H1 (cell line): ENCODE data around the gene ARPP19.

Source experiments
- ATF2 ChIP-seq: IDR thresholded peaks from 2 replicates; pipeline ENCODE4 v1.6.1; 2012; ENCODE audit warnings: low read length, inconsistent platforms
- ATF3 ChIP-seq: IDR thresholded peaks from 2 replicates; pipeline ENCODE4 v1.6.1; 2011; ENCODE audit warnings: low read depth, mild to moderate bottlenecking, low read length; ENCODE audit not compliant: insufficient read depth
- BACH1 ChIP-seq: IDR thresholded peaks from 2 replicates; pipeline ENCODE4 v1.6.1; 2012; ENCODE audit warnings: low read length, improper control_type of control experiment
- BCL11A ChIP-seq, 2 experiments: IDR thresholded peaks; one replicate each; pipeline ENCODE4 v1.6.1; 2011; ENCODE audit warnings: low read depth in 2 of 2, low read length in 2 of 2, mild to moderate bottlenecking in 2 of 2
- CHD1 ChIP-seq: IDR thresholded peaks from 2 replicates; pipeline ENCODE4 v1.6.1; 2012; ENCODE audit warnings: low read depth, low read length, improper control_type of control experiment
- EP300 ChIP-seq, 2 experiments: IDR thresholded peaks; 1 replicate in 1 of 2; 2 replicates in 1 of 2; pipeline ENCODE4 v1.6.1; 2011 to 2012; ENCODE audit warnings: low read depth in 2 of 2, low read length in 2 of 2, mild to moderate bottlenecking in 2 of 2, borderline replicate concordance in 1 of 2, inconsistent platforms in 1 of 2, moderate library complexity in 1 of 2
- EZH2 ChIP-seq: fragments of 200-600 bp; sonication (generic); IDR thresholded peaks from 2 replicates; pipeline ENCODE4 v1.7.1; 2012; ENCODE audit warnings: low read depth, mild to moderate bottlenecking, moderate library complexity, low read length, inconsistent platforms; ENCODE audit not compliant: severe bottlenecking
- POLR2AphosphoS5 ChIP-seq: IDR thresholded peaks from 2 replicates; pipeline ENCODE4 v1.6.1; 2011; ENCODE audit warnings: low read depth, low read length
- POU5F1 ChIP-seq: IDR thresholded peaks from 2 replicates; pipeline ENCODE4 v1.6.1; 2011; ENCODE audit warnings: low read depth, mild to moderate bottlenecking, low read length, moderate library complexity
- RXRA ChIP-seq: IDR thresholded peaks from 2 replicates; pipeline ENCODE4 v1.6.1; 2011; ENCODE audit warnings: low read depth, mild to moderate bottlenecking, low read length, moderate library complexity; ENCODE audit not compliant: insufficient read depth
- TAF1 ChIP-seq: IDR thresholded peaks from 2 replicates; pipeline ENCODE4 v1.6.1; 2011; ENCODE audit warnings: mild to moderate bottlenecking, low read depth, low read length
- YY1 ChIP-seq: IDR thresholded peaks from 2 replicates; pipeline ENCODE4 v1.6.1; 2011; ENCODE audit warnings: low read depth, mild to moderate bottlenecking, low read length
- TF ChIP-seq, protein P1 (sequence below), 3 experiments: IDR thresholded peaks; 1 replicate in 2 of 3; 2 replicates in 1 of 3; pipeline versions ENCODE4 v1.5.1 to v1.6.1; 2011; ENCODE audit warnings: low read length in 3 of 3, mild to moderate bottlenecking in 3 of 3, inconsistent platforms in 2 of 3, low read depth in 1 of 3, moderate library complexity in 1 of 3; ENCODE audit not compliant: insufficient read depth in 1 of 3; ENCODE audit errors: control extremely low read depth in 1 of 3

DNA sequence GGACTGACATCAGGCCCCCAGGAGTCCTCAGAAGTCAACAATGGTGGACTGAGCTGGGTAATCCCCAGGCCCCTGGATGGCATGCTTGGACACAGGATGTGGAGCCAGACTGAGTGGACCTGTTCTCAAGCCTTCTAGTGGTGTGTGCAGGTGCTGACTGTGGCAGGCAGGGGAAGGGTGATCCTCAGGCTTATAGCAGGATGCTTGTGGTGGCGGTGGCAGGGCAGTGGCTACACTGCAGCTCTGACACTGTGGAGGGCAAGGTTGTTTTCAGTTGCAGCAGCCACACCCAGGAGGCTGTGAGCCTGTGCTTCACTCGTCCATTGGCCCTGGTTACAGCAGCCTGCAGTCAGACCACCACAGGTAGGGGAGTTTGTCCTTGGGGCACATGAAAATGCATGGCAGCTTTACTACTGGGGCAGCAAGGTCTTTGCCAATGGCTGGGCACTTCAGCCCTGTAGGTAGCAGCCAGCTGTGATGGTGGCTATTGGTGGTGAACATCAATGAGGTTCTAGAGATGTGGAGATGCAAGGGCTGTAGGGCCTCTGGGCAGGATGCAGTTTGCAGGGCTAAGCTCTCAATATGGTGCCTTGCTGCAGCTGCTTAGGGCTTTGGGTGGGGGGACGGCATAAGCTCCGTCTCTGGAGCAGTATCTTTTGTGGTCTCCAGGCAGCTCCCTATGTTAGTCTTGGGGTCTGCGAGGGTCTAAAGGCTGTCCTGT is 22.6 kb downstream of the ARPP19 start:
- TF ChIP-seq, protein P1, sequence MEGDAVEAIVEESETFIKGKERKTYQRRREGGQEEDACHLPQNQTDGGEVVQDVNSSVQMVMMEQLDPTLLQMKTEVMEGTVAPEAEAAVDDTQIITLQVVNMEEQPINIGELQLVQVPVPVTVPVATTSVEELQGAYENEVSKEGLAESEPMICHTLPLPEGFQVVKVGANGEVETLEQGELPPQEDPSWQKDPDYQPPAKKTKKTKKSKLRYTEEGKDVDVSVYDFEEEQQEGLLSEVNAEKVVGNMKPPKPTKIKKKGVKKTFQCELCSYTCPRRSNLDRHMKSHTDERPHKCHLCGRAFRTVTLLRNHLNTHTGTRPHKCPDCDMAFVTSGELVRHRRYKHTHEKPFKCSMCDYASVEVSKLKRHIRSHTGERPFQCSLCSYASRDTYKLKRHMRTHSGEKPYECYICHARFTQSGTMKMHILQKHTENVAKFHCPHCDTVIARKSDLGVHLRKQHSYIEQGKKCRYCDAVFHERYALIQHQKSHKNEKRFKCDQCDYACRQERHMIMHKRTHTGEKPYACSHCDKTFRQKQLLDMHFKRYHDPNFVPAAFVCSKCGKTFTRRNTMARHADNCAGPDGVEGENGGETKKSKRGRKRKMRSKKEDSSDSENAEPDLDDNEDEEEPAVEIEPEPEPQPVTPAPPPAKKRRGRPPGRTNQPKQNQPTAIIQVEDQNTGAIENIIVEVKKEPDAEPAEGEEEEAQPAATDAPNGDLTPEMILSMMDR (IDR thresholded peaks at IDR 0.05; ENCODE audit: control extremely low read depth in 1 of 3, insufficient read depth in 1 of 3, low read depth in 1 of 3, low read length in 3 of 3) = no peak
- TF ChIP-seq POLR2AphosphoS5 = peak; percentile 16
- no peak for TF ChIP-seq BACH1
- no peak for TF ChIP-seq EP300 (IDR thresholded peaks at IDR 0.05; ENCODE audit: borderline replicate concordance in 1 of 2, low read depth in 2 of 2, low read length in 2 of 2)
- no peak for TF ChIP-seq ATF2
- no peak for TF ChIP-seq BCL11A (IDR thresholded peaks at IDR 0.05; ENCODE audit: low read depth in 2 of 2, low read length in 2 of 2)
- no peak for TF ChIP-seq CHD1
- TF ChIP-seq TAF1 = no peak
- TF ChIP-seq YY1 = no peak
- TF ChIP-seq POU5F1 = no peak
- no peak for TF ChIP-seq EZH2
- no peak for TF ChIP-seq ATF3
- no peak for TF ChIP-seq RXRA
